ACC112 (cell line): Measurements from ENCODE around the gene NLRC4.

ENCODE experiments used
- H2AFZ ChIP-seq: fragments of 200-600 bp; sonication (generic); one replicate; pipeline ENCODE4 v1.6.0; 2017; ENCODE audit warnings: antibody characterized with exemption, low read length; ENCODE audit not compliant: unreplicated experiment
- H3K27ac ChIP-seq: fragments of 200-600 bp; sonication (generic); 2 replicates; pipeline ENCODE4 v1.5.1; 2014; ENCODE audit warnings: low read depth, mild to moderate bottlenecking, antibody characterized with exemption, low read length, moderate library complexity
- H3K27me3 ChIP-seq: fragments of 200-600 bp; sonication (generic); 2 replicates; pipeline ENCODE4 v1.6.1; 2014; ENCODE audit warnings: mild to moderate bottlenecking, antibody characterized with exemption, low read length, moderate library complexity, mixed read lengths; ENCODE audit not compliant: insufficient read depth
- H3K36me3 ChIP-seq: fragments of 200-600 bp; sonication (generic); 2 replicates; pipeline ENCODE4 v1.6.1; 2016; ENCODE audit warnings: mild to moderate bottlenecking, antibody characterized with exemption, low read length, moderate library complexity, mixed read lengths; ENCODE audit not compliant: insufficient read depth
- H3K4me1 ChIP-seq: fragments of 200-600 bp; sonication (generic); one replicate; pipeline ENCODE4 v1.6.1; 2016; ENCODE audit warnings: low read length, mixed read lengths; ENCODE audit not compliant: insufficient read depth, unreplicated experiment, control insufficient read depth
- H3K4me3 ChIP-seq: fragments of 200-600 bp; sonication (generic); 2 replicates; pipeline ENCODE4 v1.5.1; 2014; ENCODE audit warnings: mild to moderate bottlenecking, low read depth, low read length
- H3K79me2 ChIP-seq: fragments of 200-600 bp; sonication (generic); one replicate; pipeline ENCODE4 v1.6.0; 2016; ENCODE audit warnings: low read length; ENCODE audit not compliant: control insufficient read depth, unreplicated experiment, insufficient read depth

Gene NLRC4

DNA sequence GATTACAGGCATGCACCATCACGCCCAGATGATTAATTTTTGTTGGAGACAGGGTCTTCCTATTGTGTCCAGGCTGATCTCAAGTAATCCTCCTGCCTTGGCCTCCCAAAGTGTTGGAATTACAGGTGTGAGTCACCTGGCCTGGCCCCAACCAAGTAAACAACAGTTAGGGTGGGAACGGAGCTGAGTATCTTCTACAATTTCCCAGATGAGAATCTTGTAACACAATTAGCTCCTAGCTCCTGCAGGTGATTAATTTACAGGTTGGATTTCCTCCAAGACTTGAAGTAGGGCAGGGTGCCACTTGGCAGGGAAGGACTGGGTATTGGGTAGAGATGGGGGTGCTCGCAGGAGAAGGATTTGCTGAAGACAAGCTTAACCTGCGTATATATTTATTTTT, 17.8 kb downstream of the NLRC4 start:
- no peaks in the 10 kb centered on the region for H3K79me2 ChIP-seq
- H3K4me1 ChIP-seq, result no peaks in the 10 kb centered on the region
- H3K4me3 ChIP-seq, result no peak overlapping the region
- no peaks in the 10 kb centered on the region for H3K36me3 ChIP-seq
- no peaks in the 10 kb centered on the region for H3K27me3 ChIP-seq
- H3K27ac ChIP-seq, result no peak overlapping the region
- H2AFZ ChIP-seq, result no peak overlapping the region

DNA sequence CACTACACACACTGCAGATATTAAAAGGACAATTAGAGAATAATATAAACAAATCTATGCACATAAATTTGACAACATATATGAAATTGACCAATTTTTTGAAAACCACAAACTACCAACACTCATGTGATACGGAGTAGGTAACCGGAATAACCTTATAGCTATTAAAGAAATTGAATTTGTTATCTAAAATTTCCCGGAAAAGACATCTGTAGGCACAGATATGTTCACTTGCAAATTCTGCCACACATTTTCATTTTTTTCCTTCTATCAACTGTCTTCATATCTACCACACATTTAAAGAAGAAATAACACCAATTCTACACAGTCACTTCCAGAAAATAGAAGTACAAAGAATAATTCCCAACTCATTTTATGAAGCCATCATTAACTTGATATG, 22.4 kb downstream of the NLRC4 start:
- no peaks in the 10 kb centered on the region for H3K27me3 ChIP-seq
- no peaks in the 10 kb centered on the region for H3K79me2 ChIP-seq
- H3K27ac ChIP-seq, result no peak overlapping the region
- H2AFZ ChIP-seq, result no peak overlapping the region
- H3K4me3 ChIP-seq, result no peak overlapping the region
- 0 out of 2 replicates have a peak, but pooled peaks cover 3% of the 10 kb centered on the region for H3K36me3 ChIP-seq
- no peaks in the 10 kb centered on the region for H3K4me1 ChIP-seq

DNA sequence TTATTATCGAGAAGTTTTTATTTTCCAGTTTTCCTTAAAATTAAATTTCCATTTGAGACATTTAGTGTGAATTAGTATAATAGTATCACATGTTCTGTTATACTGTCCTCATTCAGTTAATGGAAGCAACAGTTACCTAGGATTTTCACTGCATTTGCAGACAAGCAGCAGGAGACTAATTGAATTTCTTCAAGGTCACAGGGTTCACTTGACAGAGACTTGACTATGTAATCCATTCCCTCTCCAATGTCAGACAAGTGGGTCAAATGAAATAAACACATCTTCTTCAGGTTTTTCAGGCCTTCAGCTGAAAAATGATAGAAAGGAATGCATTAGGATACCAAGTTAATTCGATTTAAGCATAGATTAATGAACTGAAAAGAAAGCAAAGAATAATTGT, 26.7 kb downstream of the NLRC4 start:
- no peaks in the 10 kb centered on the region for H3K27me3 ChIP-seq
- H3K79me2 ChIP-seq, result no peaks in the 10 kb centered on the region
- H3K4me3 ChIP-seq, result no peak overlapping the region
- H3K4me1 ChIP-seq, result no peaks in the 10 kb centered on the region
- peaks cover 3% of the 10 kb centered on the region; the same call in 1 of the 2 replicates for H3K36me3 ChIP-seq
- no peak overlapping the region for H3K27ac ChIP-seq
- H2AFZ ChIP-seq, result no peak overlapping the region

DNA sequence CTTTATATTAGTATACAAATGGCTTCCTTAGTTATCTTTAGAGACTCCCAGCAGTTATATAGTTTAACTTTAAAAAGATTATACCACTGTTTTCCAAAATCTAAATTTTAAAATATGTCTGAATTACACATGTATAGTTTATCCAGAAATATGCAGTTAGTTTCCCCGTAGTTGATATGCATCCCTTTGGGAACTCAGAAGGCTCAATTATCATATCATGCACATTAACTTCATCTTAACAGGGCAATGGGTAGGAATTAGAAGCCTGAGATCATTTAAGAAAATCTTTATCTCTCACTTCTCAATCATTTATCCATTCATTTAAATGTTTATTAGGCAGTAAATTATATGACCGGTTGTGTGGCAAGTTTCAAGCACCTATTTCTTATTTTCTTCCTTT, 27.2 kb downstream of the NLRC4 start:
- H3K36me3 ChIP-seq, result peaks cover 3% of the 10 kb centered on the region; the same call in 1 of the 2 replicates

DNA sequence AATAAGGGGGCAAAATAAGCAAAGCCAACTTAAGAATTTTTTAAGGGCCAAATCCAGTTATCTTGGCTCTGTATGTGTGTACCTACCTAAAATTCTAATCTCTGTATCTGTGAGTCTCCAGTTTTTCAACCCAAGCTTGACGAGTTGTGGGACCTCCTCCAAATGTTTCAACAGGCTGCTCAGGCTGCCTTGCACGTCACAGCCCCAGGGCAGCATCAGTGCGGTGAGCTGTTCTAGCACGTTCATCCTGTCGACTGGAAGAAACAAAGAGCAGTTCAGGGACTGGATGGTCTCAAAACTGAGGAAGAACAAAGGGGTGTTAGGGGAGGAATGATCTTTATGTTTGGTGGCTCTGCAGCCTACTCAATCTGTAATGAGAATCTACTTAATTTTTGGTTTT, 29.4 kb downstream of the NLRC4 start:
- Histone ChIP-seq H3K4me3 (no peak overlapping the region), H3K27ac (no peak overlapping the region), H3K27me3 (no peaks in the 10 kb centered on the region), H2AFZ (no peak overlapping the region), H3K79me2 (no peaks in the 10 kb centered on the region), H3K36me3 (peaks cover 3% of the 10 kb centered on the region; the same call in 1 of the 2 replicates), H3K4me1 (no peaks in the 10 kb centered on the region)

More for the DNA sequence above, 27.2 kb downstream of the NLRC4 start:
- Histone ChIP-seq H3K4me3 (no peak overlapping the region), H3K4me1 (no peaks in the 10 kb centered on the region), H3K79me2 (no peaks in the 10 kb centered on the region), H3K27me3 (no peaks in the 10 kb centered on the region), H2AFZ (no peak overlapping the region), H3K27ac (no peak overlapping the region)

DNA sequence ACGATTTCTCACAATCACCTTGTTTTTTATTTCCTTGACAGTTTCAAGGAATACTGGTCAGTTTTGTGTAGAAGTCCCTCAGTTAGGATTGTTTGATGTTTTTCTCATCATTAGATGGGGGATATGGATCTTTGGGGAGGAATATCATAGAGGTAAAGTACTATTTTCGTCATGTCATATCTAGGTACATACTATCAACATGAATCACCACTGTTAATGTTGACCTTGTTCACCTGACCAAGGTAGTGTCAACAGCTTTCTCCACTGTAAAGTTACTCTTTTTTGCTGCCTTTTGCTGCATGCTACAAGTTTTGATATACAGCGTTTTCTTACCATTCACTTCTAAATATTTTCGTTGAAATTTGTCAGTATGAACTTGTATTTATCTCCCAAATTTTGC, 32.7 kb downstream of the NLRC4 start:
- Histone ChIP-seq H2AFZ (no peak overlapping the region), H3K4me1 (no peaks in the 10 kb centered on the region), H3K79me2 (no peaks in the 10 kb centered on the region), H3K27ac (no peak overlapping the region), H3K27me3 (no peaks in the 10 kb centered on the region), H3K36me3 (no peaks in the 10 kb centered on the region; the same call in 1 of the 2 replicates), H3K4me3 (no peak overlapping the region)

DNA sequence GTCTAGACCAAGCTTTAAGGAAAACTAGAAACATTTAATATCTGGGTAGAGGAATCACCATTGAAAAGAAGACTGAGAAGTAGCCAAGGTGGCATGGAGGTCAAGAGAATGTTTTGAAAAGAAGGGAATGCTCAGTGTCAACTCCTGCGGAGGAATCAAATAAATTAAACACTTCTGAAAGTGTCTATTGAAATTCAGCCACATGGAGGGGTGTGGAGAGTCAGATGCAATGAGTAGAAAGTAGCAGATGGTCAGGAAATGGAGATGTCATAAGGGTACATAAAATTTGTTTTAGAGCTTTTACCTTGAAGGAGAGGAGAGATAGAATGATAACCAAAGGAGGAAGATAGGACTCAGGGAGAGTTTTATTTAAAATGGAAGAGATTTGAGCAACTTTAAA, 35.1 kb downstream of the NLRC4 start:
- Histone ChIP-seq H2AFZ (no peak overlapping the region), H3K27ac (no peak overlapping the region), H3K79me2 (no peaks in the 10 kb centered on the region)

DNA sequence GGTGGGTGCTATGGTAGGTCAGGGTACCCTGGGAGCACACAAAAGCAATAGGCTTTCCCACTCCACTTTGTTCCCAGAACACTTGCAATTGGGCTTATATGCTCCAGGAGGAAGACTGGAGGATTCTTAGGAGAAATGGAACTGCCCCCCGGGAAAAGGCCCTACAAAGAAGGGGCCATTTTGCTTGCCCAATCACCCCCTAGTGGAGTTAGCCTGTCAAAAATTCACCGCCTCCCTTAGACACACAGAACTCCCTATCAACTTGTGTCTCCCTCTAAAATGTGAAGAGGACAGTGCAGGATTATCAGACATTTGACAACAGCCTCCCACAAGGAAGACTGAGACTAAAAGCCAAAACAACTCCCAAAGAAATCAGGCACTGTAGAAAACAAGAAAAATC, 36.5 kb downstream of the NLRC4 start:
- Histone ChIP-seq H3K4me3 (no peak overlapping the region), H2AFZ (no peak overlapping the region), H3K27ac (no peak overlapping the region), H3K36me3 (peaks cover 14% of the 10 kb centered on the region; the same call in 1 of the 2 replicates), H3K79me2 (no peaks in the 10 kb centered on the region), H3K4me1 (no peaks in the 10 kb centered on the region), H3K27me3 (no peaks in the 10 kb centered on the region)

More for the DNA sequence above, 35.1 kb downstream of the NLRC4 start:
- H3K4me3 ChIP-seq, result no peak overlapping the region
- no peaks in the 10 kb centered on the region for H3K4me1 ChIP-seq
- H3K27me3 ChIP-seq, result no peaks in the 10 kb centered on the region
- H3K36me3 ChIP-seq, result peaks cover 11% of the 10 kb centered on the region; the same call in 1 of the 2 replicates

DNA sequence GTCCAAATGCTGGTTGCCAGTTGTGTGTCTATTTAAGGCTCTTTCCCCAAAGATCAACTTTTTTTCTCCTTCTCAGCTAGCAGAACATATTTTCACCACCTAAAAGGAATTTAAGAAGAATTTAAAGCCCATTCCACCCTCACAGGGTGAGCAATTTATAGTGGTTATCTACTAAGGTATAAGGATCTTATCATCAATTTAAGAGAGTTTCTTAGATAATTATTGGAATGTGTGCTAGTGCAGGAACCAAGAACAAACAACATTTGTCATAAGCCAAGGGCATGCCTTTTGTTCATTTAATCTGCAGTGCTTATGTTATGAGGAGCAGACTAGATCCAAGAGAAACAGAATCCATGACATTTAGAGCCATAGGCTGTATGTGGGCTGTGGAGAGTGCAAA, 37.2 kb downstream of the NLRC4 start:
- Histone ChIP-seq H3K4me1 (no peaks in the 10 kb centered on the region), H3K4me3 (no peak overlapping the region), H3K36me3 (peaks cover 19% of the 10 kb centered on the region; the same call in 1 of the 2 replicates), H2AFZ (no peak overlapping the region), H3K79me2 (no peaks in the 10 kb centered on the region), H3K27me3 (no peaks in the 10 kb centered on the region), H3K27ac (no peak overlapping the region)

DNA sequence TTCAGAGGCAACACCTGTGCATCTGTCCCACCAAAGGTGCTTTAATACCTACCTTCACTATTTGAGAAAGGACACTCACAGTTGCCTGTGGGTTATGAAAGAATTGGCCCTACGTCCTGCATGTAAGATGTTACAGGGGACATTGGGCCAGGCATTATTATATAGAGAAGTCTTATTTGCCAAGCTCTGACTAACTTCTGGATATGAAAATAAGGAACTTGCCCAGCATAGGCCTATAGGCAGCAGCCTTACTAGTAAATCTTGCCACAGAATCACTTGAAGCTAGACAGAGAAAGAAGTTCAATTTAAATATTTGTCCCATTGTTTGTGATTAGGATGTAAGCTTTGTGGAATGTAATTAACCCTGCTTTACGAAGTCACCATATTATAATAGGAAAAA, 41.7 kb downstream of the NLRC4 start:
- no peaks in the 10 kb centered on the region for H3K4me1 ChIP-seq

DNA sequence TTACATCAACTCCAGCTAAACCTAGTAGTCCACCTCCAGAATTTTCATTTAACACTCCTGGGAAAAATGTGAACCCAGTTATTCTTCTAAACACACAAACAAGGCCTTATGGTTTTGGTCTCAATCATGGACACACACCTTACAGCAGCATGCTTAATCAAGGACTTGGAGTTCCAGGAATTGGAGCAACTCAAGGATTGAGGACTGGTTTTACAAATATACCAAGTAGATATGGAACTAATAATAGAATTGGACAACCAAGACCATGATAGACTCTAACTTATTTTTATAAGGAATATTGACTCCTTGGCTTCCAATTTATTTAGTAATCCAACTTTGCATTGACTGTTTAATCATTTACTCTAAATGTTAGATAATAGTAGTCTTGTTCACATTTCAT, 44.2 kb downstream of the NLRC4 start:
- no peak overlapping the region for H2AFZ ChIP-seq
- no peaks in the 10 kb centered on the region for H3K4me1 ChIP-seq
- no peak overlapping the region for H3K4me3 ChIP-seq
- H3K36me3 ChIP-seq, result peaks cover 28% of the 10 kb centered on the region
- no peaks in the 10 kb centered on the region for H3K27me3 ChIP-seq
- H3K27ac ChIP-seq, result no peak overlapping the region
- H3K79me2 ChIP-seq, result no peaks in the 10 kb centered on the region

More for the DNA sequence above, 41.7 kb downstream of the NLRC4 start:
- H3K79me2 ChIP-seq, result no peaks in the 10 kb centered on the region
- no peaks in the 10 kb centered on the region for H3K27me3 ChIP-seq
- H3K36me3 ChIP-seq, result peaks cover 35% of the 10 kb centered on the region
- H2AFZ ChIP-seq, result no peak overlapping the region
- no peak overlapping the region for H3K27ac ChIP-seq
- no peak overlapping the region for H3K4me3 ChIP-seq
